H9 (cell line): ENCODE measurements around the gene SEMA3C. TPM values are rescaled to one million over a fixed set of nuclear protein-coding genes. Genes with fewer than 3 reads are reported as not detected.

Experiments used
- DNase-seq: peaks from one replicate; pipeline ENCODE4 v3.0.0-alpha.2; 2017
- H2AFZ ChIP-seq: one replicate; pipeline ENCODE4 v1.6.1; 2013; ENCODE audit warnings: mild to moderate bottlenecking, low read length, control low read depth, moderate library complexity
- H2AK5ac ChIP-seq: 2 replicates; pipeline ENCODE4 v1.6.1; 2013; ENCODE audit warnings: low read length, control low read depth, mixed read lengths; ENCODE audit not compliant: insufficient read length
- H2BK120ac ChIP-seq: one replicate; pipeline ENCODE4 v1.6.1; 2013; ENCODE audit warnings: low read depth, mild to moderate bottlenecking, low read length, control low read depth, inconsistent platforms; ENCODE audit not compliant: poor library complexity, severe bottlenecking
- H2BK12ac ChIP-seq: 2 replicates; pipeline ENCODE4 v1.6.1; 2013; ENCODE audit warnings: low read length, control low read depth, mixed read lengths, low read depth; ENCODE audit not compliant: insufficient read length
- H2BK15ac ChIP-seq: 2 replicates; pipeline ENCODE4 v1.6.1; 2013; ENCODE audit warnings: low read depth, low read length, control low read depth
- H2BK20ac ChIP-seq: one replicate; pipeline ENCODE4 v1.6.1; 2013; ENCODE audit warnings: low read depth, mild to moderate bottlenecking, low read length, control low read depth, inconsistent platforms; ENCODE audit not compliant: poor library complexity, severe bottlenecking
- H2BK5ac ChIP-seq: 2 replicates; pipeline ENCODE4 v1.6.1; 2013; ENCODE audit warnings: low read length, control low read depth, mixed read lengths; ENCODE audit not compliant: insufficient read length
- H3K14ac ChIP-seq: 2 replicates; pipeline ENCODE4 v1.6.1; 2013; ENCODE audit warnings: low read length, control low read depth; ENCODE audit not compliant: insufficient read depth
- H3K18ac ChIP-seq: 2 replicates; pipeline ENCODE4 v1.6.1; 2013; ENCODE audit warnings: low read depth, mild to moderate bottlenecking, mixed read lengths, low read length, control low read depth; ENCODE audit not compliant: insufficient read length
- H3K23ac ChIP-seq: 2 replicates; pipeline ENCODE4 v1.6.1; 2013; ENCODE audit warnings: low read length, control low read depth, mixed read lengths, low read depth; ENCODE audit not compliant: insufficient read length
- H3K23me2 ChIP-seq: 2 replicates; pipeline ENCODE4 v1.6.1; 2013; ENCODE audit warnings: low read depth, mild to moderate bottlenecking, mixed read lengths, low read length, control low read depth; ENCODE audit not compliant: insufficient read length, poor library complexity, severe bottlenecking
- H3K27ac ChIP-seq: 2 replicates; pipeline ENCODE4 v1.5.1; 2013; ENCODE audit warnings: low read length, control low read depth, mixed read lengths, low read depth; ENCODE audit not compliant: insufficient read length
- H3K27me3 ChIP-seq: 2 replicates; pipeline ENCODE4 v1.6.1; 2013; ENCODE audit warnings: low read length, control low read depth, inconsistent platforms; ENCODE audit not compliant: insufficient read depth
- H3K4ac ChIP-seq: 2 replicates; pipeline ENCODE4 v1.6.1; 2013; ENCODE audit warnings: low read depth, mild to moderate bottlenecking, control low read depth, inconsistent platforms, low read length, moderate library complexity
- H3K4me1 ChIP-seq: 2 replicates; pipeline ENCODE4 v1.6.1; 2013; ENCODE audit warnings: low read length, control low read depth, inconsistent platforms; ENCODE audit not compliant: insufficient read depth
- H3K4me2 ChIP-seq: 2 replicates; pipeline ENCODE4 v1.6.1; 2013; ENCODE audit warnings: low read length, control low read depth, mixed read lengths; ENCODE audit not compliant: insufficient read length, insufficient read depth
- H3K56ac ChIP-seq: 2 replicates; pipeline ENCODE4 v1.6.1; 2013; ENCODE audit warnings: low read depth, mild to moderate bottlenecking, mixed read lengths, low read length, control low read depth; ENCODE audit not compliant: insufficient read length
- H3K79me1 ChIP-seq: 2 replicates; pipeline ENCODE4 v1.6.1; 2013; ENCODE audit warnings: low read depth, mild to moderate bottlenecking, moderate library complexity, low read length, control low read depth, inconsistent platforms; ENCODE audit not compliant: insufficient read depth, poor library complexity, severe bottlenecking
- H3K79me2 ChIP-seq: 2 replicates; pipeline ENCODE4 v1.6.1; 2013; ENCODE audit warnings: low read length, control low read depth, inconsistent platforms; ENCODE audit not compliant: insufficient read depth
- H3K9ac ChIP-seq: 2 replicates; pipeline ENCODE4 v1.6.1; 2013; ENCODE audit warnings: low read length, control low read depth, mixed read lengths; ENCODE audit not compliant: insufficient read length; ENCODE audit errors: extremely low read depth
- H3K9me3 ChIP-seq: one replicate; pipeline ENCODE4 v1.6.1; 2013; ENCODE audit warnings: low read depth, low read length, inconsistent platforms; ENCODE audit not compliant: control insufficient read depth
- H3T11ph ChIP-seq: one replicate; pipeline ENCODE4 v1.6.1; 2013; ENCODE audit warnings: mild to moderate bottlenecking, low read length, control low read depth, inconsistent platforms
- H4K20me1 ChIP-seq: one replicate; pipeline ENCODE4 v1.6.1; 2013; ENCODE audit not compliant: control insufficient read depth, insufficient read length, insufficient read depth
- H4K5ac ChIP-seq: 2 replicates; pipeline ENCODE4 v1.6.1; 2013; ENCODE audit warnings: low read depth, mild to moderate bottlenecking, mixed read lengths, low read length, control low read depth; ENCODE audit not compliant: insufficient read length
- H4K8ac ChIP-seq: replicated peaks from 2 replicates; pipeline ENCODE4 v1.6.1; 2013; ENCODE audit warnings: low read length, control low read depth, mixed read lengths, low read depth; ENCODE audit not compliant: insufficient read length
- H4K91ac ChIP-seq: 2 replicates; pipeline ENCODE4 v1.6.1; 2013; ENCODE audit warnings: low read depth, mild to moderate bottlenecking, moderate library complexity, mixed read lengths, low read length, control low read depth; ENCODE audit not compliant: insufficient read length
- H3K27ac Mint-ChIP-seq, 3 experiments: 2 replicates in 2 of 3; 3 replicates in 1 of 3; pipeline ENCODE4 v1.8.0; 2020 to 2021; ENCODE audit warnings: mixed read lengths in 3 of 3, mild to moderate bottlenecking in 1 of 3, moderate library complexity in 1 of 3
- H3K27me3 Mint-ChIP-seq: 2 replicates; pipeline ENCODE4 v1.8.0; 2021; ENCODE audit warnings: low read depth, mild to moderate bottlenecking, moderate library complexity, mixed read lengths
- H3K36me3 Mint-ChIP-seq, 3 experiments: 2 replicates in 2 of 3; 3 replicates in 1 of 3; pipeline ENCODE4 v1.8.0; 2020 to 2021; ENCODE audit warnings: low read depth in 3 of 3, mixed read lengths in 3 of 3; ENCODE audit not compliant: insufficient read depth in 1 of 3
- H3K4me1 Mint-ChIP-seq, 2 experiments: 2 replicates each; pipeline ENCODE4 v1.8.0; 2020; ENCODE audit warnings: mixed read lengths in 2 of 2
- H3K4me3 Mint-ChIP-seq, 2 experiments: 2 replicates in 1 of 2; 3 replicates in 1 of 2; pipeline ENCODE4 v1.8.0; 2020 to 2021; ENCODE audit warnings: mild to moderate bottlenecking in 2 of 2, mixed read lengths in 2 of 2, moderate library complexity in 1 of 2
- H3K9me3 Mint-ChIP-seq, 2 experiments: 2 replicates in 1 of 2; 3 replicates in 1 of 2; pipeline ENCODE4 v1.8.0; 2020; ENCODE audit warnings: mild to moderate bottlenecking in 2 of 2, mixed read lengths in 2 of 2, moderate library complexity in 1 of 2
- WGBS: extraction: QIAGEN DNeasy Blood & Tissue Kit; methylation state at CpG from one replicate; pipeline ENCODE4 v1.1.7; 2013; ENCODE audit warnings: missing lambda C conversion rate, low lambda C conversion rate, mixed read lengths; ENCODE audit not compliant: insufficient read length; ENCODE audit errors: extremely low coverage; 5-methylcytosine and 5-hydroxymethylcytosine counted together
- total RNA-seq: library from RNA; stranded (reverse); gene quantifications from 2 replicates; pipeline ENCODE4 v1.2.1, GENCODE V29; 2021
- TF ChIP-seq, protein P1 (sequence below): fragments of 200-600 bp; sonication (generic); conservative IDR thresholded peaks from 3 replicates; pipeline ENCODE4 v1.8.0; 2021; ENCODE audit warnings: antibody characterized with exemption, mild to moderate bottlenecking

Gene SEMA3C
- total RNA-seq, 1 experiment from 2014 or later = 1.6 TPM

DNA sequence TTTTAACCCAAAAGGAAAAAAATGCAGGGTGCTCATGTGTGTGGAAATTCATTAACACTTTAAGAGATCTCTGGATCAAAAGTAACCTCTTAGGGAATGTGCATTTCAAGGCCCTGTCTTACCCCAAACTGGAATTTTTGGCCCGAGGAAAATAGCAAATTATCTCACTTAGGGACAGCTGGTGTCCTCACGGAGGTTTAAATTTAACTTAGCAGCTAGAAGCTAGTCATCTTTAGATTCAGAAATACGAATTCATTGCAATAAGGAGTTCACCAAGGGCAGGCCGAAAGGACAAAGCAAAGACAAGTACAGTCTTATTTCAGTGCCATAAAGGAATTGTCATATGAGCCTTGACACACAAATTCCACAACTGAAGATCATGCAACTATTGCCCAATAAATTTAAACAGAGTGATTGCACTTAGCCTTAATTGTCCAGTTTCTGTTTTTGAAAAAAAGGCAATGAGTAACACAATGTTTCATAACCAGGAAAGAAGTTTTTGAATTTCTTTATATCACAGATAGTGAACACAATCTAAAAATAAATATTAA, 22.4 kb upstream of the SEMA3C start:
- no peaks in the 10 kb centered on the region for H4K20me1 ChIP-seq
- H3K27ac ChIP-seq = no peak overlapping the region
- no peaks in the 10 kb centered on the region for H3K9me3 Mint-ChIP-seq
- no peaks in the 10 kb centered on the region; the same call in 1 of the 2 replicates for H3K27me3 Mint-ChIP-seq
- H3K27ac Mint-ChIP-seq = no peak overlapping the region
- no peak overlapping the region for H3K4me3 Mint-ChIP-seq
- no peaks in the 10 kb centered on the region for H3K79me1 ChIP-seq
- no peaks in the 10 kb centered on the region for H3K36me3 Mint-ChIP-seq
- no peak for DNase-seq
- no peak overlapping the region for H3K56ac ChIP-seq
- H2AFZ ChIP-seq = no peak overlapping the region
- H3K23me2 ChIP-seq = no peaks in the 10 kb centered on the region
- H3K14ac ChIP-seq = no peak overlapping the region
- H3K27me3 ChIP-seq = no peaks in the 10 kb centered on the region
- no peak overlapping the region for H2BK5ac ChIP-seq
- peaks cover 0 to 4% of the 10 kb centered on the region in 2 experiments; a peak in 2 of 4 replicates for H3K4me1 Mint-ChIP-seq
- H3K9ac ChIP-seq = no peak overlapping the region
- no peaks in the 10 kb centered on the region for H3K4me1 ChIP-seq
- no peak overlapping the region for H4K8ac ChIP-seq
- H3K4ac ChIP-seq = no peak overlapping the region
- H3K79me2 ChIP-seq = no peaks in the 10 kb centered on the region
- no peak overlapping the region for H3K23ac ChIP-seq
- H2BK12ac ChIP-seq = no peak overlapping the region
- H2BK20ac ChIP-seq = no peak overlapping the region
- H2BK120ac ChIP-seq = no peak overlapping the region
- H4K5ac ChIP-seq = no peak overlapping the region
- TF ChIP-seq, protein P1, sequence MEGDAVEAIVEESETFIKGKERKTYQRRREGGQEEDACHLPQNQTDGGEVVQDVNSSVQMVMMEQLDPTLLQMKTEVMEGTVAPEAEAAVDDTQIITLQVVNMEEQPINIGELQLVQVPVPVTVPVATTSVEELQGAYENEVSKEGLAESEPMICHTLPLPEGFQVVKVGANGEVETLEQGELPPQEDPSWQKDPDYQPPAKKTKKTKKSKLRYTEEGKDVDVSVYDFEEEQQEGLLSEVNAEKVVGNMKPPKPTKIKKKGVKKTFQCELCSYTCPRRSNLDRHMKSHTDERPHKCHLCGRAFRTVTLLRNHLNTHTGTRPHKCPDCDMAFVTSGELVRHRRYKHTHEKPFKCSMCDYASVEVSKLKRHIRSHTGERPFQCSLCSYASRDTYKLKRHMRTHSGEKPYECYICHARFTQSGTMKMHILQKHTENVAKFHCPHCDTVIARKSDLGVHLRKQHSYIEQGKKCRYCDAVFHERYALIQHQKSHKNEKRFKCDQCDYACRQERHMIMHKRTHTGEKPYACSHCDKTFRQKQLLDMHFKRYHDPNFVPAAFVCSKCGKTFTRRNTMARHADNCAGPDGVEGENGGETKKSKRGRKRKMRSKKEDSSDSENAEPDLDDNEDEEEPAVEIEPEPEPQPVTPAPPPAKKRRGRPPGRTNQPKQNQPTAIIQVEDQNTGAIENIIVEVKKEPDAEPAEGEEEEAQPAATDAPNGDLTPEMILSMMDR = no peak
- H3T11ph ChIP-seq = no peak overlapping the region
- WGBS = no CpG with 5 or more reads among the region's 4 CpGs
- no peak overlapping the region for H2BK15ac ChIP-seq
- H4K91ac ChIP-seq = no peak overlapping the region
- no peak overlapping the region for H3K18ac ChIP-seq
- no peak overlapping the region for H3K4me2 ChIP-seq
- no peak overlapping the region for H2AK5ac ChIP-seq
- no peaks in the 10 kb centered on the region for H3K9me3 ChIP-seq
